Lower leg skin (tissue), 3 donors: ENCODE results near the gene SLC9A3.

Experiments
- CTCF ChIP-seq, 3 donors: fragments of 450-650 bp; IDR thresholded peaks; one replicate each; pipeline ENCODE4 v1.5.1; 2016; ENCODE audit warnings: antibody characterized with exemption in 3 of 3, mild to moderate bottlenecking in 3 of 3, moderate library complexity in 2 of 3
- POLR2A ChIP-seq, 2 donors: fragments of 450-650 bp; IDR thresholded peaks; one replicate each; pipeline ENCODE4 v1.6.1; 2016 to 2017; ENCODE audit warnings: antibody characterized with exemption in 2 of 2, mild to moderate bottlenecking in 1 of 2, moderate library complexity in 1 of 2

GRCh38 chr5:423233-423565 is 101.0 kb downstream of the SLC9A3 start:
- TF ChIP-seq CTCF (IDR thresholded peaks at IDR 0.05) (no peak), POLR2A (IDR thresholded peaks at IDR 0.05) (no peak)
